Right lobe of liver (tissue), 4 donors: ENCODE data around the gene NRSN1.

Source experiments
- CTCF ChIP-seq, 4 donors: fragments of 200-600 bp in 3 of 4; fragments of 450-650 bp in 1 of 4; IDR thresholded peaks; one replicate each; pipeline versions ENCODE4 v1.5.1 to v1.8.0; 2016 to 2022; ENCODE audit warnings: antibody characterized with exemption in 4 of 4, mild to moderate bottlenecking in 2 of 4
- POLR2A ChIP-seq: fragments of 450-650 bp; IDR thresholded peaks from one replicate; pipeline ENCODE4 v1.6.1; 2017; ENCODE audit warnings: antibody characterized with exemption, mild to moderate bottlenecking
- donor health status: DM: no; HTN: no; CAD: no.
- donor health status: DM: no; HTN: no; CAD: no.
- donor health status: DM: no; HTN: yes; CAD: no.

GRCh38 chr6:24131751-24132150 is 5.7 kb downstream of the NRSN1 start:
- TF ChIP-seq CTCF (IDR thresholded peaks at IDR 0.05) = no peak
- TF ChIP-seq POLR2A = no peak
